Stimulated activated CD8-positive, alpha-beta memory T cell treated with anti-CD3 and anti-CD28 coated beads, Interleukin-7, amount 100 ng/mL, for 48 hours (primary cell): Measurements from ENCODE around the gene FKBP8.
A peak's percentile ranks its signal among the peaks of the same experiment; 100 is the strongest.
"Not testable (repeated sequence)": the region's sequence is repeated elsewhere in the genome, so short reads cannot be mapped to it uniquely, and the experiment has no call there.

Experiments
- DNase-seq, 2 donors: peaks; one replicate each; pipeline ENCODE4 v3.0.0-alpha.2; 2020; ENCODE audit warnings: low read depth in 1 of 2; ENCODE audit errors: extremely low read depth in 1 of 2

Gene FKBP8

DNA sequence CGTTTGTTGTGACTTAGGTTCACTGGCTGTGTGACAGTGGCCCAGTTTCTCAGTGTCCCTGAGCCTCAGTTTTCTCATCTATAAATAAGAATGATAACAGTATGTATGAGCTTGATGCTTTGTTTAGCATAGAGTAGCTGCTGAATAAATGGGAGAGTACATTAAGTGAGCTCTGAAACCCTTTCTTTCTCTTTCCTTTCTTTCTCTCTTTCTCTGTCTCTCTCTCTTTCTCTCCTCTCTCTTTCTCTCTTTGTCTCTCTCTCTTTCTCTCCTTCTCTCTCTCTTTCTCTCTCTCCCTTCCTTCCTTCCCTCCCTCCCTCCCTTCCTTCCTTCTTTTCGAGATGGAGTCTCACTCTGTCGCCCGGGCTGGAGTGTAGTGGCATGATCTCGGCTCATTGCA, 16.3 kb upstream of the FKBP8 start:
- no peak for DNase-seq

DNA sequence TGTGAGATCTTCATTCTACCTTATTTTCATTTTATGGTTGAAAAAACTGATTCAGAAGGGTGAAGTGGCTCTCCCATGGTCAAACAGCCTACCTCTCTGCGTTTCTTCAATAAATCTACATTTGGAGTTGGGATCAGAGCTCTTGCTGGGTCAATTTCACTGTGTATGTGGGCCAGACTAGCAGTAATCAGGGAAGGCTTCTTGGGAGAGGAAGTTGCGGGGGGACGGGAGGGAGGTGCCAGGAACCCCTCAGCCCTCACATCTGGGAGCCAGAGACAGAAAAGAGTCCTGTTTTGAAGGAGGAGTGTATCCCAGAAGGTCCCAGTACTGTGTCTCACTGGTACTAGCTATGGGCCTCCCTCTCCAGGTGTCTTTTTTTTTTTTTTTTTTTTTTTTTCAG, 15.2 kb upstream of the FKBP8 start:
- no peak for DNase-seq

DNA sequence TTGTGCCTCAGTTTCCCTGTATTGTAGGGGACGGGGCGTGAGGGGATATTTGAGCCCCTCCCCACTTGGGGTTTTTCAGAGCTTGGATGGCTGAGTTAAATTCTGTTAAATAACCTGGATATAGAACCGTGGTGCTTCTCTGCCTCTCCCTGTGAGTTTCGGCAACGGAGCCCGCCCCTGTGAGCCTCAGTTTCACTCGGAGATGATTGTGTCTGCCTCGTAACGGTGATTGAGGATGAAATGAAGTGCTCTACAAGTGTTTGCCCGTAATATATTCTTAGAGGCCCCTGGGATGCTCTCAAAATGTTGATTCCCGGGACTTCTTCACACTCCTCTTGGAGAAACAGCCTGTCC, 14.8 kb upstream of the FKBP8 start:
- DNase-seq: no peak

GRCh38 chr19:18557411-18558201, 14.2 kb upstream of the FKBP8 start, which contains the start of gene KXD1:
Gene KXD1, plus strand, starts transcription at chr19:18557870. Its CDS starts 4,187 bp downstream, at chr19:18562057.
- DNase-seq: peak; percentile 95 to 99

DNA sequence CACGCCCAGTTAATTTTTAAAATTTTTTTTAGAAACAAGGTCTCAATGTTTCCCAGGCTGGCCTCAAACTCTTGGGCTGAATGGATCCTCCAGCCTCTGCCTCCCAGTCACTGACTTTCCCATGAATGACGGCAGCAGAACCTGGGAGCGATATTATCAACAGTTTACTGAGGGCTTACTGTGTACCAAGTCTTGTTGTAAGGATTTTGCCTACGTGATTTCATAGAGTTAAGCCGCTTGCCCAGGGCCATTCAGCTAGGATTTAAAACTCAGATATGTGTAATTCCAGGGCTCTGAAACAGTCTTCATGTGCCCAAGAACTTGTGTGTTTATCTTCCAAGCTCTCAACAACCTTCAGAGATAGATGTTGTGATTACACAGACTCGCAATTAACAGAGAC, 8.3 kb upstream of the FKBP8 start:
- no peak for DNase-seq

GRCh38 chr19:18543814-18544475, 572 bp upstream of the FKBP8 start:
- DNase-seq: peak in 1 of 2 donors; percentile 72

DNA sequence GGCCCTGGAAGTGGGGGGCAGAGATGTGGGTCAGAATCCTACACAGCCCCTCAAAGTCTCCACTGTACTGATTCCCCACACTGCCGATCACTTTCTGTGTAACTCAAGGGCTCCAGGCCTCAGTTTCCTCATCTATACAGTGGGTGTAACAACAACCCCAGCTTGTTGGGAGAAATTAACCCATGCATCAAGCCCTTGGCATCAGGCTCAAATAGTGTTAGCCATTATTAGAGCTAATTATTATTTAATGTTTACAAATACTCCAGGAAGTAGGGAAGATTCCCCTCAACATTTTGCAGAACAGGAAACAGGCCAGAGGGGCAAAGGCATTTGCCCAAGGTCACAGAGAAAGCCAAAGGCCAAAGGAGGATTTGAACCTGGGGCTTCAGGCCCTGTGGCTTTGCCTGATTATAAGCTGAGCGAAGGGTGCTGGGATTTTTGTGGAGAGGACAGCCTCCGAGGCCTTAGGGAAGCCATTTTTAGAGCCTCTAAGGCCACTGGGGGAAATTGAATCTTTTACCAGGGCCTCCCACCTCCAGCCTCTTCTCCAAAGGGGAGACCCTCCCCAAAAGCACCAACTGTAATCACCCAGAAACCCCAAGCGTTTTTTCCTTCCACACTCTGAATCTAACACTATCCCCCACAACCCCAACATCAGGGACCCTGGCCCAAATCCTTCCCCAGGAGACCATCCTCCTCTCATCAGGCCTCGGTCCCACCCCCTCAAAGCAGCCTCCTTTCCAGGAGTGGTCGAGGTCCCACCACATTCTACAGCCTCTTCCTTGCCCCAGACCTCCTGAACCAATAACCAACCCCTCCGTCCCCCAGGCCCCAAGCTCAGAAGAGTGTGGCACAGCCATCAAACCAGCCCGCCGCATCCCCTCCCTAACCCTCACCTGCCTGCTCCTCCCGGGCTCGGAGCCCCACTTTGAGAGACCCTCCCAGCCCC, 1.1 kb downstream of the FKBP8 start:
- no peak for DNase-seq

DNA sequence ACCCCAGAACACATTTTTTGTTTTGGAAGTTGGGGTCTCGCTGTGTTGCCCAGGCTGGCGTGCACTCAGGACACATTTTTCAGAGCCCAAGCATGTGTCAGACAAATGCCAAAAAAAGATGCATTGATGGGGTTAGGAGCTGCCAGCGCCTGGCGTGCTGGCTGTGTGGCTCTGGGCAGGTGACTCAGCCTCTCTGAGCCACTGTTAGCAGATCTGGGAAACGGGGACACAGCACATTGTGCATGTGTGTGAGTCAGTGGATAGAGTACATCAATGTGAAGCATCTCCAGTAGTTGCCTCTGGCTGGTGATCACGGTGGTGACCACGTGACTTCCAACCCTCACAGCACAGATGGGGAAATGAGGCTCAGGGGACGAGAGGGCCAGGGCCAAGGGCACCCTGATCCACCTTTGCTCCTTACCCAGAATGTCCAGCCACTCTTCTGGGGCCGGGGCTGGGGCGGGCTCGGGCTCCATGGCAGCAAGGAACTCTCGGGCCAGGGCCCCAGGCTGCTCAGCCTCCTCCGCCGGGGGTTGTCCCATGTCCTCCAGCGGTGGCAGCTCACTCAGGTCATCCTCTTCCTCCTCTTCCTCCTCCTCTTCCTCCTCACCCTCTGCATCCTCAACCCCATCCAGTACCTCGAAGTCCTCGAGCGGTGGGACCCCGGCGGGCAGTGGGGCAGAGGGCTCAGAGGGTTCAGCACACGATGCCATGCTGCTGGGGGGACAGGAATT, 1.9 kb downstream of the FKBP8 start:
- peak in 1 of 2 donors; percentile 29 for DNase-seq

DNA sequence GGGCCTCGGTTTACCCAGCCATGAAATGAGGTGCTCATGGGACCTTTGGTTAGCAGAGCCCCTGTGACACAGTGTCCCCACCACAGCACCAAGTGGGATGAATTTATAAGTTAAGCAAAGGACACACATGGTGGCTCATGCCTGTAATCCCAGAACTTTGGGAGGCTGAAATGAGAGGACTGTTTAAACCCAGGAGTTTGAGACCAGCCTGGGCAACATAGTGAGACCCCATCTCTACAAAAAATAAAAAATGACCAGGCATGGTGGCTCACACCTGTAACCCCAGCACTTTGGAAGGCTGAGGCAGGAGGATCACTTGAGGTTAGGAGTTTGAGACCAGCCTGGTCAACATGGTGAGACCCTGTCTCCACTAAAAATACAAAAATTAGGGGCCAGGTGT, 3.2 kb downstream of the FKBP8 start:
- not testable (repeated sequence) for DNase-seq

- no peak for DNase-seq
Observed at GRCh38 chr19:18539372-18539771, 4.0 kb downstream of the FKBP8 start.

DNA sequence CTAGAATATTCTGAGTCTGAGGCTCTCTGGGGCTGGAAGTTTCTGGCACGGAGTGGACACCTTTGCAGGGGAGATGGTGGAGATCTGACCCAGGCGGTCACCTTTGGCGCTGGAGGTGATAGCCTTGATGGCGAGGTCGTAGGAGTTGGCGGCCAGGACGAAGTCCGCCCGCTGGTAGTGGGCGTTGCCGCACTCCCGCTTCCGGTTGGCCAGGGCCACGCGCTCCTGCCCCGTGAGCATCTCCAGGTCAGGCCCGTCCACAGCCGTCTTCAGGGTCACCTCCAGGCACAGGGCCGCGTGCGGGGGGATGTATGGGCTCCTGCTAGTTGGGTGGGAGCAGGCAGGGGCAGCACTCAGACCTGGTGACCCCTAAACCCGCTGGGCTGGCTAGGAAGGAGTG, 5.3 kb downstream of the FKBP8 start:
- no peak for DNase-seq

DNA sequence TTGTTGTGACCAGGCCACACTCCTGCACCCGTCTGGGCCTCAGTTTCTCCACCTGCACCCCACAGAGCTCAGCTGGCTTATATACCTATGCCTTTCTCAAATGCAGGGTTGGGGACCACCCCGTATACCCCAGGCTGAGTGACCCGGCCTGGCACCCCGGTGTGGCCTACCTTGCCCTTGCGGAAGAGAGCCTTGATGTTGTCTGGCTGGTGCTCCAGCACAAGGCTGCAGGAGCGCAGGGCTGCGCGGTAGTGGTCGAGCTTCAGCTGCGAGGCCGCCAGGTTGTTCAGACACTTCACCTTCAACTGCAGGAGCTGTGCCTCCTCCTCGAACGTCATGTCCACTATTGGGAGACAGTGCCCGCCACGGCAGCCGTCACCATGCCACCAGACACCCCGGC, 5.9 kb downstream of the FKBP8 start:
- DNase-seq: no peak

DNA sequence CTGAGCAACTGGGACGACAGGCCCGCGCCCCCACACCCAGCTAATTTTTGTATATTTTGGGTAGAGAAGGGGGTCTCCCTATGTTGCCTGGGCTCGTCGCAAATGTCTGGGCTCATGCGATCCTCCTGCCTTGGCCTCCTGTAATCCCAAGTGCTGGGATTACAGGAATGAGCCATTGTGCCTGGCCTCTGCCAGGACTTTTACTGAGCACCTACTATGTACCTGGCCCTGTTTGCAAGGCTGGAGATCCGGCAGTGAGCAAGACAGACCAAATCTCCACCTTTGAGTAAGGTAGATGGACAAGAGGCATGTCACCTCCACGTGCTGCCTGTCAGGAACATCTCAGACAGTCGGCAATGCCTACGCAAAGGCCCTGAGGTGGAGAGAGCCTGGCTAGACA, 6.9 kb downstream of the FKBP8 start:
- DNase-seq: no peak

DNA sequence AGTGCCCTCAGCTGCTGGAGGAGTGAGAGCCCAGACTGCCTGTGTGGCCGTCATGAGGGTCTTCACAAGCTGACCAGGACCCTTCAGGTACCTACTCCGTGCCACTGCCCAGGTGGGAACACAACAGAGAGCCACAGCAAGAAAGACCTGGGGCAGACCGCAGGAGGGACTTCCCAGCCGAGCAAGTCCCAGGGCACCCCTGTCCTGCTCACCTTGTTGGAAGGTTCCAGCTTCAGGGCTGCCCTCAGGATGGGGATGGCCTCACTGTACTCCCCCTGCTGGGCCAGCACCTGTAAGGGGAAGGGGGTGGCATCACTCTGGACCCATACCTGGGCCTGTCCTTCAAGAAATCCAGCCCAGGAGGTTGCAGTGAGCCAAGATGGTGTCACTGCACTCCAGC, 10.3 kb downstream of the FKBP8 start:
- DNase-seq: no peak

- no peak for DNase-seq
Observed at GRCh38 chr19:18532168-18532890, 11.0 kb downstream of the FKBP8 start.

DNA sequence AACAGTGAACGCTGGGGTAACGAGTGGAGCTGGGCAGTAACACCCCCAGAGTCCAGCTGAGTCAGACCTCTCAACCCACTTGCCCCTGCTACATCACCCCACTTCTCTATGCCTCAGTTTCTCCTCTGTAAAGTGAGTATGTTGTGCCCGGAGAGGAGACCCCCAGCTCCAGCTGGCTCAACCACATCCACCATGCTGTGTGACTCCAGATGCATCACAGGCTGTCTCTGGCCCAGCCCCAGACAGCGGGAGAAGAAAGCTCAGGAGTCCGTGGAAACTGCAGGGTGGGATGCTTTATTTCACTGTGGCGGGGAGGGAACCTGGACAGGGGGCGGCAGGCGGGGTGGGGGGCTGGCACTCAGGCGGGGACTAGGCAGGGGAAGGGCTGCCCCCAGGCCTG, 11.9 kb downstream of the FKBP8 start:
- no peak for DNase-seq

GRCh38 chr19:18529782-18530181, 13.6 kb downstream of the FKBP8 start:
- no peak for DNase-seq

- no peak for DNase-seq
Observed at GRCh38 chr19:18526316-18526715, 17.1 kb downstream of the FKBP8 start.

- DNase-seq: no peak
Observed at GRCh38 chr19:18523841-18524240, 19.5 kb downstream of the FKBP8 start.

GRCh38 chr19:18522862-18523440, 20.4 kb downstream of the FKBP8 start:
- not testable (repeated sequence) for DNase-seq
